Transverse colon (tissue), 4 donors: ENCODE results near the gene TBC1D16. TPM values are rescaled to one million over a fixed set of nuclear protein-coding genes. Genes with fewer than 3 reads are reported as not detected.

ENCODE experiments used
- DNase-seq: peaks from one replicate; pipeline ENCODE4 v3.0.0-alpha.2; 2019
- H3K27ac ChIP-seq, 4 donors: fragments of 200-600 bp; sonication (generic); 2 replicates each; pipeline ENCODE4 v1.5.1; 2016 to 2018; ENCODE audit warnings: inconsistent platforms in 4 of 4
- H3K27me3 ChIP-seq: fragments of 200-600 bp; sonication (generic); 2 replicates; pipeline ENCODE4 v1.5.1; 2017; ENCODE audit warnings: inconsistent platforms
- H3K36me3 ChIP-seq, 4 donors: fragments of 200-600 bp; sonication (generic); 2 replicates each; pipeline ENCODE4 v1.5.1; 2017 to 2019; ENCODE audit warnings: inconsistent platforms in 4 of 4
- H3K4me1 ChIP-seq, 4 donors: fragments of 200-600 bp; sonication (generic); 2 replicates each; pipeline ENCODE4 v1.5.1; 2017 to 2020; ENCODE audit warnings: inconsistent platforms in 4 of 4
- H3K4me3 ChIP-seq, 4 donors: fragments of 200-600 bp; sonication (generic); 1 replicate in 1 of 4; 2 replicates in 3 of 4; pipeline versions ENCODE4 v1.5.1 to v1.6.1; 2017 to 2019; ENCODE audit warnings: inconsistent platforms in 4 of 4
- H3K9me3 ChIP-seq, 2 donors: fragments of 200-600 bp; sonication (generic); 2 replicates each; pipeline ENCODE4 v1.5.1; 2017 to 2019; ENCODE audit warnings: inconsistent platforms in 2 of 2
- CTCF ChIP-seq, 5 experiments: fragments of 200-600 bp in 3 of 5; fragments of 450-650 bp in 2 of 5; sonication (generic) in 3 of 5; IDR thresholded peaks; 1 replicate in 2 of 5; 2 replicates in 3 of 5; pipeline ENCODE4 v1.5.1; 2016 to 2017; ENCODE audit warnings: antibody characterized with exemption in 5 of 5, inconsistent platforms in 3 of 5, mild to moderate bottlenecking in 2 of 5, moderate library complexity in 1 of 5
- EP300 ChIP-seq: sonication (generic); formaldehyde crosslinking; IDR thresholded peaks from one replicate; pipeline ENCODE4 v1.6.1; 2017; ENCODE audit warnings: antibody characterized with exemption, low read depth
- POLR2A ChIP-seq: fragments of 450-650 bp; IDR thresholded peaks from one replicate; pipeline ENCODE4 v1.6.1; 2016; ENCODE audit warnings: antibody characterized with exemption, mild to moderate bottlenecking, moderate library complexity
- POLR2AphosphoS5 ChIP-seq, 3 donors: sonication (generic); formaldehyde crosslinking; IDR thresholded peaks; one replicate each; pipeline ENCODE4 v1.6.1; 2016; ENCODE audit warnings: antibody characterized with exemption in 3 of 3
- WGBS, 2 donors: methylation state at CpG; one replicate each; pipeline ENCODE4 v1.1.5; 2018; ENCODE audit warnings: low coverage in 1 of 2; 5-methylcytosine and 5-hydroxymethylcytosine counted together
- in situ Hi-C, 4 donors: fragments of 200-750 bp; cut with MboI; loops; one replicate each; pipeline versions ENCODE4 v1.15.0 to v1.15.1; 2017; ENCODE audit warnings: low sequenced_read_pairs in 3 of 4, low pct_ligation_motif_present in 1 of 4, low pct_unique_long_range_greater_than_20kb in 1 of 4
- intact Hi-C: fragments of 100-400 bp; cut with DNase I; formaldehyde crosslinking; loops from one replicate; pipeline ENCODE4 v1.15.1; 2023; ENCODE audit warnings: low total_unique reads
- total RNA-seq, 4 donors: library from RNA; depleted of rRNA; stranded (reverse); fragments of >200 nt; gene quantifications; one replicate each; pipeline ENCODE4 v1.1.0, GENCODE V29; 2016

TBC1D16 gene
- total RNA-seq, 4 donors from 2014 or later = 12.3 to 22.4 (median 18.1) TPM

GRCh38 chr17:79984045-79984840 lies 51.4 kb downstream of the TBC1D16 start:
- Histone ChIP-seq H3K4me3 (no peak overlapping the region), H3K36me3 (no peaks in the 10 kb centered on the region), H3K27ac (no peak overlapping the region), H3K9me3 (no peaks in the 10 kb centered on the region), H3K4me1 (peaks cover 7 to 30% (median 25%) of the 10 kb centered on the region in 4 donors), H3K27me3 (no peaks in the 10 kb centered on the region)
- intact Hi-C loops (no loop called here), in situ Hi-C loops (loop anchor here in 2 of 4 donors (25.0 kb wide), 1 partner anchor 172 kb away; no protein-coding TSS in a partner anchor)
- DNase-seq = peak; percentile 0
- 64 to 86% methylated on average over 2 to 5 of the region's 5 CpGs for WGBS, 2 donors
- TF ChIP-seq EP300 = no peak
- no peak for TF ChIP-seq POLR2A
- no peak for TF ChIP-seq POLR2AphosphoS5 (IDR thresholded peaks at IDR 0.05)

- WGBS, 2 donors = 86% methylated on average over 14 of the region's 14 CpGs; no CpG with 5 or more reads in 1 of the 2 donors
- Histone ChIP-seq H3K27me3 (no peaks in the 10 kb centered on the region), H3K4me1 (peaks cover 4 to 23% (median 19%) of the 10 kb centered on the region in 4 donors), H3K9me3 (no peaks in the 10 kb centered on the region), H3K36me3 (no peaks in the 10 kb centered on the region), H3K27ac (no peak overlapping the region), H3K4me3 (no peak overlapping the region)
- peak; percentile 4 for DNase-seq
- intact Hi-C loops = no loop called here
- in situ Hi-C loops = loop anchor here in 2 of 4 donors (25.0 kb wide), 1 partner anchor 171 kb away; no protein-coding TSS in a partner anchor
- no peak for TF ChIP-seq EP300
- TF ChIP-seq POLR2AphosphoS5 (IDR thresholded peaks at IDR 0.05) = no peak
- no peak for TF ChIP-seq POLR2A
- no peak for TF ChIP-seq CTCF (IDR thresholded peaks at IDR 0.05)
These were observed 52.2 kb downstream of the TBC1D16 start for GRCh38 chr17:79983456-79983855.

GRCh38 chr17:79982986-79983385 lies 52.7 kb downstream of the TBC1D16 start:
- DNase-seq = no peak
- Histone ChIP-seq H3K27ac (no peak overlapping the region), H3K4me1 (peaks cover 0 to 18% (median 14%) of the 10 kb centered on the region in 4 donors), H3K9me3 (no peaks in the 10 kb centered on the region), H3K36me3 (no peaks in the 10 kb centered on the region), H3K4me3 (no peak overlapping the region), H3K27me3 (no peaks in the 10 kb centered on the region)
- in situ Hi-C loops (loop anchor here in 2 of 4 donors (25.0 kb wide), 1 partner anchor 171 kb away; no protein-coding TSS in a partner anchor), intact Hi-C loops (no loop called here)
- no peak for TF ChIP-seq CTCF (IDR thresholded peaks at IDR 0.05)
- TF ChIP-seq POLR2A = no peak
- no peak for TF ChIP-seq POLR2AphosphoS5 (IDR thresholded peaks at IDR 0.05)
- no peak for TF ChIP-seq EP300
- WGBS, 2 donors = 85% methylated on average over 17 of the region's 17 CpGs; no CpG with 5 or more reads in 1 of the 2 donors

- peak overlapping the region in 3 of 4 donors; percentile 4 to 38 (median 23) for H3K27ac ChIP-seq
- peaks cover 0 to 5% (median 2%) of the 10 kb centered on the region in 4 donors for H3K4me1 ChIP-seq
- 91% methylated on average over 23 of the region's 23 CpGs; no CpG with 5 or more reads in 1 of the 2 donors for WGBS, 2 donors
- intact Hi-C loops (no loop called here), in situ Hi-C loops (loop anchor here in 2 of 4 donors (25.0 kb wide), 1 partner anchor 169 kb away; no protein-coding TSS in a partner anchor)
- H3K4me3 ChIP-seq = no peak overlapping the region
- no peaks in the 10 kb centered on the region for H3K27me3 ChIP-seq
- no peak for TF ChIP-seq POLR2A
- TF ChIP-seq EP300 = no peak
- no peak for TF ChIP-seq CTCF (IDR thresholded peaks at IDR 0.05)
- DNase-seq = no peak
- H3K36me3 ChIP-seq = no peaks in the 10 kb centered on the region
- H3K9me3 ChIP-seq = no peaks in the 10 kb centered on the region
These were observed 54.0 kb downstream of the TBC1D16 start for GRCh38 chr17:79981661-79982101.
